Posterior cingulate gyrus (tissue), 11 donors: ENCODE measurements around the gene OPCML.
"Not testable (repeated sequence)": the region's sequence is repeated elsewhere in the genome, so short reads cannot be mapped to it uniquely, and the experiment has no call there.

Experiments
- DNase-seq, 10 donors: peaks; one replicate each; pipeline versions ENCODE4 v3.0.0 to v3.0.0-alpha.2; 2020 to 2021; ENCODE audit warnings: mixed read lengths in 3 of 10
- intact Hi-C: fragments of 100-400 bp; cut with DNase I; formaldehyde crosslinking; loops from one replicate; pipeline ENCODE4 v1.15.1; 2023

Gene OPCML

DNA sequence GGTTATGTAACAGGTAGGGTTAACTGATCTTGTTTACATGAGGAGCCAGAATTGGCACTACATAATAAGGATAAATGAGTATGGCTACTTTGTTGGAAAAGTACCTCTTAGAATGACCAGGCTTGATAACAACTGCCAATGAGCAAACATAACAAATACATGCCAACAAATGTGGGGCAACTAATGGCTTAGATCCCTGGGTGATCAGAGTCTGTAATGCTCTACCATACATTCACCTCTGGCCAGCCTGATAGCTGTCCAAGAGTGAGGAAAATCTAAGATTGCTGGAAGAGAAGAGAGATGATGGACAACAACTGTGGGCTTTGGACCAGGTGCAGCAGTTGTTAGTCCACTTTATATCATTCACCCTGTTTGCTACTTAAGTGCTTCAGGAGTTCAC lies 1136.9 kb downstream of the OPCML start:
- intact Hi-C loops = no loop called here

DNA sequence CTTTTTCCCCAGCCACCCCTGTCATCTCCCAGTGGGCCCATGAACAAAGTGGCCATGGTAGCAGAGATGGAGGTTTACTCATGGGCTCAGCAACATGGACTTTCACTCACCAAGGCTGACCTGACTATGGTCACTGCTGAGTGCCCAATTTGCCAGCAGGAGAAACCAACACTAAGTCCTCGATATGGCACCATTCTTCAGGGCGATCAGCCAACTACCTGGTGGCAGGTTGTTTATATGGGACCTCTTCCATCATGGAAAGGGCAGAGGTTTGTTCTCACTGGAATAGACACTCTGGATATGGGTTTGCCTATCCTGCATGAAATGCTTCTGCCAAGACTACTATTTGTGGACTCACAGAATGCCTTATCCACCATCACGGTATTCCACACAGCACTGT lies 1152.8 kb downstream of the OPCML start:
- intact Hi-C loops = no loop called here
- DNase-seq = no peak

More for the DNA sequence above, 1136.9 kb downstream of the OPCML start:
- no peak for DNase-seq

DNA sequence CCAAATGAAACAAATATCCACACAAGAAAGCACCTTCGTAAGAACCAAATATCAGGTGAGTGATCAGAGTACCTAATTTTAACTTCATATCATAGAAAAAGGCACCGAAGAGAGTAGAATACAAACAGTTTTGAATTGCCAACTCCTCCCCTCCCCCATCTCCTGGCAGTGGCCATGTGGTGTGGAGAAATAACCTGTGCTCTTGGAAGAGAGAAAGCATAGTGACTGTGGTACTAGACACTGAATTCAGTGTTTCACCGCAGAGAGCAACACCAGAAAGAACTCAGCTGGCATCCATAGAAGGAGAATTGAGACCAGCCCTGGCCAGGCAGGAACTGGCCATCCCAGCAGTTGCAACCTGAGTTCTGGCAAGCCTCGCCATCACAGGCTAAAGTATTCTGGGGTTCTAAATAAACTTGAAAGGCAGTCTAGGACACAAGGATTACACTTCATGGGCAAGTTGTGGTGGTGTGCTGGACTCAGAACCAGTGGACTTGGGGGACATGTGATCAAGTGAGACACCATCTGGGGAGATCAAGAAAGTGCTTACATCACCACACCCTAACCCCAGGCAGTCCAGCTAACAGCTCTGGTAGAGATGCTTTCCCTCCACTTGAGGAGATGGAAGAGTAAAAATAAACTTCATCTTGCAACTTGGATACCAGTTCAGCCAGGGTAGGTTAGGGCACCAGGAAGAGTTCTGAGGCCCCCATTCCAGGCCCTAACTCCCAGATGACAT lies 1158.7 kb downstream of the OPCML start:
- no peak for DNase-seq
- intact Hi-C loops = no loop called here

DNA sequence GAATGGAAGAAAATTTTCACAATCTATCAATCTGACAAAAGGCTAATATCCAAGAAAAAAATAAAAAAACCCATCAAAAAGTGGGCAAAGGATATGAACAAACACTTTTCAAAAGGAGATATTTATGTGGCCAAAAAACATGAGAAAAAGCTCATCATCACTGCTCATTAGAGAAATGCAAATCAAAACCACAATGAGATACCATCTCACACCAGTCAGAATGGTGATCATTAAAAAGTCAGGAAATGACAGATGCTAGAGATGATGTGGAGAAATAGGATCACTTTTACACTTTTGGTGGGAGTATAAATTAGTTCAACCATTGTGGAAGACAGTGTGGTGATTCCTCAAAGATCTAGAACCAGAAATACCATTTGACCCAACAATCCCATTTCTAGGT lies 1162.2 kb downstream of the OPCML start:
- DNase-seq, intact Hi-C loops: not testable (repeated sequence)

DNA sequence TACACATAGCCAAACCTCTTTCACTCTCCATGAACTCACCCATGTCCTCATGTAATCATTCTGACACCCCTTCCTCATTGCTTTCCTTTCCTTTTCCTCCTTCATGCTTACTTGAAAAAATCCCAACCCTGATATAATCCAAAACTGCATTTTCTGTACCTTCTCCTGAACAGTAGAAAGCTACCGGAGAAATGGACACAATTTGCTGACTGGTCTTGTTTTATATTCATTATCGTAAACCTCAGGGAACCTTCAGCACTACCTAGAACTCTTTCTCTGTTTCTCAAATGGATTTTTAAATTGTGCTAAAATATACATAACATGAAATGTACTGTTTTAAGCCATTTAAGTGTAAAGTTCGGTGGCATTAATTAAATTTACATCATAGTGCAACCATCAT lies 1165.0 kb downstream of the OPCML start:
- DNase-seq = no peak
- intact Hi-C loops = no loop called here

DNA sequence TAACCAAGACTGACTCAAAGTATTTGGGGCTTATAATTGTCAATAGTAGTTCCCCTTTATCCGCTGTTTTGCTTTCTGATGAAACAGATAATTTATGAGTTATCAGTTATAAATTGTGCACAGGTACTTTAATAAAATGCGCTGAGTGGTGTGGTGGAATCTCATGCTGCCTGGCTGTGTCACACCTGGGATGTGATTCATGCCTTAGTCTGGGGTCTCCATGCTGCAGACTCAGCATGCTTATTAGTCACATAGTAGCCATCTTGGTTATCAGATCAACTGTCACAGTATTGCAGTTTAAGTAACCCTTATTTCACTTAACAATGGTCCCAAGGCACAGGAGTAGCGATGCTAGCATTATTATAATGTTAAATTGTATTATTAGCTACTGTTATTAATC lies 1166.7 kb downstream of the OPCML start:
- intact Hi-C loops = no loop called here
- no peak for DNase-seq
